GM12801 (cell line): ENCODE data around the gene LCT.
A peak's percentile ranks its signal among the peaks of the same experiment; 100 is the strongest.

Source experiments
- TF ChIP-seq, protein P1 (sequence below): IDR thresholded peaks from one replicate; pipeline ENCODE4 v1.5.1; 2011; ENCODE audit warnings: control low read depth; ENCODE audit not compliant: insufficient read length; ENCODE audit errors: extremely low read depth

Gene LCT

DNA sequence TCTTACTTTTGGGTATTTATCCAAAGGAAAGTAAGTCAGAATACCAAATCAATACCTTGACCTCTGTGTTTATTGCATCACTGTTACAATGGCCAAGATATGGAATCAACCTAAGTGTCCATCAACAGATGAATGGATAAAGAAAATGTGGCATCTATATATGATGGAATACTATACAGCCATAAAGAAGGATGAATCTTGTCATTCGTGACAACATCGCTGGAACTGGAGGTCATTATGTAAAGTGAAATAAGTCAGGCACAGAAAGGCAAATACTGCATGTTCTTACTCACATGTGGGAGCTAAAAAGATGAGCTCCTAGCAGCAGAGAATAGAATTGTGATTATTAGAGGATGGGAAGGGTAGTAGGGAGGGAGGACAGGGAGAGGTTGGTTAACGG lies 34.6 kb downstream of the LCT start:
- TF ChIP-seq, protein P1, sequence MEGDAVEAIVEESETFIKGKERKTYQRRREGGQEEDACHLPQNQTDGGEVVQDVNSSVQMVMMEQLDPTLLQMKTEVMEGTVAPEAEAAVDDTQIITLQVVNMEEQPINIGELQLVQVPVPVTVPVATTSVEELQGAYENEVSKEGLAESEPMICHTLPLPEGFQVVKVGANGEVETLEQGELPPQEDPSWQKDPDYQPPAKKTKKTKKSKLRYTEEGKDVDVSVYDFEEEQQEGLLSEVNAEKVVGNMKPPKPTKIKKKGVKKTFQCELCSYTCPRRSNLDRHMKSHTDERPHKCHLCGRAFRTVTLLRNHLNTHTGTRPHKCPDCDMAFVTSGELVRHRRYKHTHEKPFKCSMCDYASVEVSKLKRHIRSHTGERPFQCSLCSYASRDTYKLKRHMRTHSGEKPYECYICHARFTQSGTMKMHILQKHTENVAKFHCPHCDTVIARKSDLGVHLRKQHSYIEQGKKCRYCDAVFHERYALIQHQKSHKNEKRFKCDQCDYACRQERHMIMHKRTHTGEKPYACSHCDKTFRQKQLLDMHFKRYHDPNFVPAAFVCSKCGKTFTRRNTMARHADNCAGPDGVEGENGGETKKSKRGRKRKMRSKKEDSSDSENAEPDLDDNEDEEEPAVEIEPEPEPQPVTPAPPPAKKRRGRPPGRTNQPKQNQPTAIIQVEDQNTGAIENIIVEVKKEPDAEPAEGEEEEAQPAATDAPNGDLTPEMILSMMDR = no peak

DNA sequence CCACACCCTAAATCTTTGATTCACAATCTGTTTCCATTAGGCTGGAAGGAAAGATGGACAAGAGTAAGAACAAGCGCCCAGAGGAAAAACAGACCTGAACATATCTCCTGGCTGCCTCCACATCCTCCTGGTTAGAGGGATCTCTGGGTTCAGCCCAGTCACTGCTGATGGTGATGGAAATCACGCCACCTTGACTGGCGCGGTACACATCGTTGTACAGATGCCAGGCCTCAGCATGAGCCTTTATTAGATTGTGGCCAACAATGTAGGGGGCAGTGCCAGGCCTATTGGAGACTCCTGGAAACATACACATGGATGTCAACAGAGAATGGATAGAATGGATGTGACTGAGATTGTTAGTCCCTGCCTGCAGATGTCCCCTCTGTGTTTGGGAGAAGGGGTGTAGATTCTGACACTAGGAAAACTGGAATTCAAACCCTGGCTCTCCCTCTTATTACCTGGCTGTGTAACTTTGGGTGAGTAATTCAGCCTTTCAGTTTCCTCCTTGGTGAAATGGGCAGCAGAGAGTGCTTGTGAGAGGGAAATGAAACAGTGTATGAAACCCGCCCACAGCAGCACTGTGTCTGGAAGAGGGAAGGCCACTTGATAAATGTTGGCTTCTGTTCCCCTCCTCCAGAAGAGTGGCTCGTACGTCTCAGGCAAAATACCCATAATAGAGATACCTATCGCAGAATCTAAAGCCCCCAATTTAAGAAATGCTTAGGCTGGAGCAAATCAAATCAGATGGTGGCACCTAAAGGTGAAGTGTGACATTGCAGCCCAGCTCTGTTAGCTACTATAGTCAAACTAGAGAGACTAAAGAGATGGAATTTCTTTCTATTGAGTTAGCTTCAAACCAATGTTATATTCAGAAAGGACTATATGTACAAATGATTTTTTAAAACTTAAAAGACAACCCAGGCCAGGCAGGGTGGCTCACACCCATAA lies 36.2 kb downstream of the LCT start:
- TF ChIP-seq, protein P1 = no peak

DNA sequence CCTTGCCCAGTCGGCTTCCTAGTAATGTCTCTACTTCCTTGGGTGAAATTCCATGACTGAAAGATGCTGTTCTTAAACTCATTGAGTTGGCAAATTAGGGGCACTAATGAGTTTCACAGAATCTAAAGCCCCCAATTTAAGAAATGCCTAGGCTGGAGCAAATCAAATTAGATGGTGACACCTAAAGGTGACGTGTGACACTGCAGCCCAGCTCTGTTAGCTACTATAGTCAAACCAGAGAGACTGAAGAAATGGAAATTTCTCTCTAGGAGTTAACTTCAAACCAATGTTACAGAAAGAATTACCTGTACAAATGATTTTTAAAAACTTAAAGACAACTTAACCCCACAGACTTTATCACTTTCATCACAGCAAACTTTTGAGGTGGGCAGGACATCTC lies 37.2 kb downstream of the LCT start:
- TF ChIP-seq, protein P1 = no peak

DNA sequence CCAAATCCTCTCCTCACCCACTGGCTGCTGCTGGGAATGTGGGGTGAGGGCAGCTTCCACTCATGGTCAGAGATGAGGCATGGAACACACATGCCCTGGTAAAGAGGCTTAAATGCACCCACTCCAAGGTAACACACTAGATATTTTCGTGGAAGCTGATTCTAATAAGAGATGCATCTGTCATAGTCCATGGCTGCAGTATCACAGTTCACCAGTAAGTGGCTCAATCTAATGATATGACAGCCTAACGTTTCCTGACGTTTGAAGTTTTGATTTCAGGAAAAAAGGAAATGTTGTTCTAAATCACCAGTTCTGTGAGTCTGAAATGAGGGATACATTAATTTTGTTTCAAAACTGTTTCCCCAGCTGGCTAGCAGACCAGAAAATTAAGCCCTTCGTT lies 38.2 kb downstream of the LCT start:
- TF ChIP-seq, protein P1 = no peak

DNA sequence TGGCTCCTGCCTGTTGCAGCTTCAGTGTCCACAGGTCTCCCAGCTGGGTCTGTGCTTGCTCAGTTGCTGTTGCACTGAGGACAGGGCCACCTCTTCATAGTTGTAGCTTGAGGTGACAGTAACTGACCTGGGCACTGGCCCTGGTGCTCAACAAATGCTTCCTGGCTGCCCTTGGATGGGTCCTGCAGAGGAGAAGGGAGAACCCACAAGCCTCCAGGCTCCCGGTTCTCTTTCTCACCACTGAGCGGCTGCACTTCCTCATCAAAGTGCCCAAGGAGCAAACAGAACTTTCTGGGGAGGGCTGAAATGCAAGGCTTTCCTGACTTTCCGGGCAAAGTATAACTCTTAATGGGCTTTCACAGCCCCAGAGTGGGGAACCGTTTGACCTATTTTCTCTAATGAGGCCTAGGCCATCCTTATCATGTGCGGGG lies 38.7 kb downstream of the LCT start:
- TF ChIP-seq, protein P1 = no peak

DNA sequence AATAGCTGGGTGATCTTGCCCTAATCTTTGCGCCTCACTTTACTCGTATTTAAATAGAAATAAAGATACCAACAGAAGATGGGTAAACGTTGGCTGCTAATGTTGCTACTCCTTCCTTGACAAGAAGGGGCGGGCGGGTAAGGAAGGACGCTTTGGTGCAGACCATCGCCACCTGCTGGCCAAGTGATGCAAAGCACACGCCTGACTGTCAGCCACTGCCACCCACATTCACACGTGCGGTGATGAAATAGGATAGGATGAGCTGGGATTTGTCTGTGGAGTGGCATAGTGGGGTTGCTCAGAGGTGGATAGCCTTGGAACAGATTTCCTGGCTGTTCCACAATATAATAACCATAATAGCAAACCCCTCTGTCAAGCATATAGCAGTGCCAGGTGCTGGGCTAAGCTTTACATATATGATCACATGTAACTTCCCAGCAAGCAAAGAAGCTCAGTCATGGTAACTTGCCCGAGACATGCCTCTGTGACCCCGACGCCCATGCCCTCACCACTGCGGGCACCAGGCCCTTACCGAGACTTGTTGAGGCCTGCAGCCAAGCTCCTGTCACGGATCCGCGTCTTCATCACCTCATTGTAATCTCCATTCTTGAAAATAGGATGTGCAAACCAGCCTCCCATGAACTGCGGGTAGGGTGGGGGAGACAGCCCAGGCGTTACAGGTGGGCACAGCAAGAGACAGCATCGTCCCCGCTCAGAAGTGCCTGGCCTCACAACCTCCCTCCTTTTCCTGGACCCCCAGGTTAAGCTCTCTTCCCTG lies 39.3 kb downstream of the LCT start:
- TF ChIP-seq, protein P1 = peak; percentile 36

DNA sequence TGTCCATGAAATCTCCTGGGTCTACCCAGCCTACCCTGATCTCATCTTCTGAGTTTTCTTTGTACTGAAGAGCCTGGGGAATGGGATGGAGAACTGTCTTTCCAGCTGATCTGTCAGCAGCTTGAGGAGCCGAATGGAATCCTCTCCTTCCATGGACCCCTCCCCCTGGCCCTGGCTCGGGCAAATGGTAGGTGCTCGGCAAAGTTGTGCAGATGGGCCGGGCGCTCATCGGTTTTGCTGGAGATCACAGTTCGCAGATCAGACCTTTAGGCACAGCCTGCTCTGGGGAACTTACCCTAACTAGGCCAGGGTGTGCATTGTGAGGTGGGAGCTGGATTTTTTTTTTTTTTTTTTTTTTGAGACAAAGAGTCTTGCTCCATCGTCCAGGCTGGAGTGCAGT lies 40.4 kb downstream of the LCT start:
- TF ChIP-seq, protein P1 = no peak
